GM23338 (cell line): Measurements from ENCODE around the gene KAZN.

Source experiments
- CREB1 ChIP-seq: fragments of 250-450 bp; sonication (Bioruptor Pico); IDR thresholded peaks from 2 replicates; pipeline ENCODE4 v1.5.0; 2020; ENCODE audit warnings: low read depth, mild to moderate bottlenecking, moderate library complexity
- EZH2 ChIP-seq: fragments of 200-600 bp; sonication (generic); IDR thresholded peaks from one replicate; pipeline ENCODE4 v1.8.0; 2017; ENCODE audit warnings: antibody characterized with exemption, mild to moderate bottlenecking, low read depth; ENCODE audit not compliant: unreplicated experiment
- EZH2phosphoT487 ChIP-seq: fragments of 200-600 bp; sonication (generic); IDR thresholded peaks from one replicate; pipeline ENCODE4 v1.8.1; 2018; ENCODE audit warnings: antibody characterized with exemption; ENCODE audit not compliant: unreplicated experiment
- JUNB ChIP-seq: IDR thresholded peaks from one replicate; pipeline ENCODE4 v1.6.1; 2016; ENCODE audit warnings: antibody characterized with exemption; ENCODE audit not compliant: unreplicated experiment
- POLR2AphosphoS5 ChIP-seq: IDR thresholded peaks from 2 replicates; pipeline ENCODE4 v1.6.1; 2016; ENCODE audit warnings: antibody characterized with exemption, low read depth
- STAT1 ChIP-seq: IDR thresholded peaks from one replicate; pipeline ENCODE4 v1.6.1; 2016; ENCODE audit warnings: antibody characterized with exemption; ENCODE audit not compliant: unreplicated experiment
- TF ChIP-seq, protein P1 (sequence below), 2 experiments: fragments of 200-600 bp in 1 of 2; sonication (generic) in 1 of 2; conservative IDR thresholded peaks; 2 replicates each; pipeline versions ENCODE4 v1.5.1 to v1.6.1; 2016 to 2017; ENCODE audit warnings: antibody characterized with exemption in 2 of 2, low read depth in 2 of 2, mild to moderate bottlenecking in 2 of 2, moderate library complexity in 1 of 2
- TF ChIP-seq, protein P2 (sequence below): IDR thresholded peaks from one replicate; pipeline ENCODE4 v1.6.1; 2018; ENCODE audit warnings: antibody characterized with exemption; ENCODE audit not compliant: unreplicated experiment

GRCh38 chr1:14578156-14578555, 20.3 kb upstream of the KAZN start:
- TF ChIP-seq, protein P1, sequence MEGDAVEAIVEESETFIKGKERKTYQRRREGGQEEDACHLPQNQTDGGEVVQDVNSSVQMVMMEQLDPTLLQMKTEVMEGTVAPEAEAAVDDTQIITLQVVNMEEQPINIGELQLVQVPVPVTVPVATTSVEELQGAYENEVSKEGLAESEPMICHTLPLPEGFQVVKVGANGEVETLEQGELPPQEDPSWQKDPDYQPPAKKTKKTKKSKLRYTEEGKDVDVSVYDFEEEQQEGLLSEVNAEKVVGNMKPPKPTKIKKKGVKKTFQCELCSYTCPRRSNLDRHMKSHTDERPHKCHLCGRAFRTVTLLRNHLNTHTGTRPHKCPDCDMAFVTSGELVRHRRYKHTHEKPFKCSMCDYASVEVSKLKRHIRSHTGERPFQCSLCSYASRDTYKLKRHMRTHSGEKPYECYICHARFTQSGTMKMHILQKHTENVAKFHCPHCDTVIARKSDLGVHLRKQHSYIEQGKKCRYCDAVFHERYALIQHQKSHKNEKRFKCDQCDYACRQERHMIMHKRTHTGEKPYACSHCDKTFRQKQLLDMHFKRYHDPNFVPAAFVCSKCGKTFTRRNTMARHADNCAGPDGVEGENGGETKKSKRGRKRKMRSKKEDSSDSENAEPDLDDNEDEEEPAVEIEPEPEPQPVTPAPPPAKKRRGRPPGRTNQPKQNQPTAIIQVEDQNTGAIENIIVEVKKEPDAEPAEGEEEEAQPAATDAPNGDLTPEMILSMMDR (conservative IDR thresholded peaks at IDR 0.05; ENCODE audit: low read depth in 2 of 2) = no peak
- TF ChIP-seq EZH2 (no peak), JUNB (no peak), POLR2AphosphoS5 (no peak), CREB1 (CRISPR knock-in tag) (no peak), EZH2phosphoT487 (no peak), STAT1 (no peak)
- TF ChIP-seq, protein P2, sequence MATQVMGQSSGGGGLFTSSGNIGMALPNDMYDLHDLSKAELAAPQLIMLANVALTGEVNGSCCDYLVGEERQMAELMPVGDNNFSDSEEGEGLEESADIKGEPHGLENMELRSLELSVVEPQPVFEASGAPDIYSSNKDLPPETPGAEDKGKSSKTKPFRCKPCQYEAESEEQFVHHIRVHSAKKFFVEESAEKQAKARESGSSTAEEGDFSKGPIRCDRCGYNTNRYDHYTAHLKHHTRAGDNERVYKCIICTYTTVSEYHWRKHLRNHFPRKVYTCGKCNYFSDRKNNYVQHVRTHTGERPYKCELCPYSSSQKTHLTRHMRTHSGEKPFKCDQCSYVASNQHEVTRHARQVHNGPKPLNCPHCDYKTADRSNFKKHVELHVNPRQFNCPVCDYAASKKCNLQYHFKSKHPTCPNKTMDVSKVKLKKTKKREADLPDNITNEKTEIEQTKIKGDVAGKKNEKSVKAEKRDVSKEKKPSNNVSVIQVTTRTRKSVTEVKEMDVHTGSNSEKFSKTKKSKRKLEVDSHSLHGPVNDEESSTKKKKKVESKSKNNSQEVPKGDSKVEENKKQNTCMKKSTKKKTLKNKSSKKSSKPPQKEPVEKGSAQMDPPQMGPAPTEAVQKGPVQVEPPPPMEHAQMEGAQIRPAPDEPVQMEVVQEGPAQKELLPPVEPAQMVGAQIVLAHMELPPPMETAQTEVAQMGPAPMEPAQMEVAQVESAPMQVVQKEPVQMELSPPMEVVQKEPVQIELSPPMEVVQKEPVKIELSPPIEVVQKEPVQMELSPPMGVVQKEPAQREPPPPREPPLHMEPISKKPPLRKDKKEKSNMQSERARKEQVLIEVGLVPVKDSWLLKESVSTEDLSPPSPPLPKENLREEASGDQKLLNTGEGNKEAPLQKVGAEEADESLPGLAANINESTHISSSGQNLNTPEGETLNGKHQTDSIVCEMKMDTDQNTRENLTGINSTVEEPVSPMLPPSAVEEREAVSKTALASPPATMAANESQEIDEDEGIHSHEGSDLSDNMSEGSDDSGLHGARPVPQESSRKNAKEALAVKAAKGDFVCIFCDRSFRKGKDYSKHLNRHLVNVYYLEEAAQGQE = no peak
